IMR-90 (cell line): ENCODE results near the gene SEPTIN2. TPM values are rescaled to one million over a fixed set of nuclear protein-coding genes. Genes with fewer than 3 reads are reported as not detected.

Experiments used
- ATAC-seq: fragments of 200-7000 bp; cut with Tn5 transposase; 2 replicates; pipeline ENCODE4 v1.9.1; 2020; ENCODE audit warnings: low read depth, mild to moderate bottlenecking, moderate library complexity
- BruUV-seq: library from RNA; stranded (reverse); fragments of 400-500 nt; replicated peaks from 2 replicates; lab custom pipeline; 2021; lab: Mats Ljungman, UMichigan
- CTCF ChIA-PET: fragments of 300-600 bp; formaldehyde crosslinking; extraction: SDS; loops from one replicate; lab custom pipeline; 2021; ENCODE audit warnings: antibody characterized with exemption; lab: Yijun Ruan, JAX
- POLR2A ChIA-PET: fragments of 300-600 bp; sonication (Branson Sonifier 250); formaldehyde crosslinking; loops from one replicate; lab custom pipeline; 2022; ENCODE audit warnings: antibody characterized with exemption; ENCODE audit not compliant: unreplicated experiment; lab: Charles Lee
- DNase-seq: peaks from one replicate; pipeline ENCODE4 v3.0.0; 2013
- H2AFZ ChIP-seq: replicated peaks from 2 replicates; pipeline ENCODE3; 2013; ENCODE audit warnings: low read length, mild to moderate bottlenecking; ENCODE audit not compliant: poor library complexity
- H2AK5ac ChIP-seq: 2 replicates; pipeline ENCODE4 v1.6.1; 2013; ENCODE audit warnings: low read depth, low read length, inconsistent platforms
- H2AK9ac ChIP-seq: replicated peaks from 2 replicates; pipeline ENCODE3; 2013; ENCODE audit warnings: mild to moderate bottlenecking, low read depth, low read length, moderate library complexity; ENCODE audit not compliant: poor library complexity
- H2BK120ac ChIP-seq: 2 replicates; pipeline ENCODE4 v1.6.1; 2013; ENCODE audit warnings: low read depth, low read length, inconsistent platforms
- H2BK15ac ChIP-seq: 3 replicates; pipeline ENCODE4 v1.6.1; 2013; ENCODE audit warnings: low read depth, low read length, inconsistent platforms
- H2BK20ac ChIP-seq: 2 replicates; pipeline ENCODE4 v1.6.1; 2013; ENCODE audit warnings: low read depth, mild to moderate bottlenecking, inconsistent platforms, low read length, moderate library complexity
- H2BK5ac ChIP-seq: 2 replicates; pipeline ENCODE4 v1.6.1; 2013; ENCODE audit warnings: mild to moderate bottlenecking, low read depth, low read length, inconsistent platforms; ENCODE audit not compliant: poor library complexity, severe bottlenecking
- H3K14ac ChIP-seq: replicated peaks from 2 replicates; pipeline ENCODE4 v1.6.1; 2013; ENCODE audit warnings: low read depth, low read length, inconsistent platforms
- H3K18ac ChIP-seq: 2 replicates; pipeline ENCODE4 v1.6.1; 2013; ENCODE audit warnings: low read depth, low read length, control low read depth
- H3K23ac ChIP-seq: 2 replicates; pipeline ENCODE4 v1.6.1; 2013; ENCODE audit warnings: low read depth, low read length, inconsistent platforms
- H3K27ac ChIP-seq: 2 replicates; pipeline ENCODE4 v1.5.1; 2013; ENCODE audit warnings: mild to moderate bottlenecking, control low read depth, low read length; ENCODE audit not compliant: insufficient read depth
- H3K27me3 ChIP-seq: 2 replicates; pipeline ENCODE4 v1.6.1; 2013; ENCODE audit warnings: low read length; ENCODE audit not compliant: control insufficient read depth, insufficient read depth
- H3K36me3 ChIP-seq: 2 replicates; pipeline ENCODE4 v1.6.1; 2013; ENCODE audit warnings: low read length, mixed read lengths; ENCODE audit not compliant: control insufficient read depth, insufficient read depth
- H3K4ac ChIP-seq: 2 replicates; pipeline ENCODE4 v1.6.1; 2013; ENCODE audit warnings: low read depth, low read length, inconsistent platforms
- H3K4me1 ChIP-seq: 2 replicates; pipeline ENCODE4 v1.6.1; 2013; ENCODE audit warnings: low read length, mixed read lengths; ENCODE audit not compliant: control insufficient read depth, insufficient read depth
- H3K4me2 ChIP-seq: 2 replicates; pipeline ENCODE4 v1.6.1; 2013; ENCODE audit warnings: low read depth, mild to moderate bottlenecking, control low read depth, low read length, moderate library complexity
- H3K4me3 ChIP-seq: 2 replicates; pipeline ENCODE4 v1.5.1; 2013; ENCODE audit warnings: low read depth, mild to moderate bottlenecking, control low read depth, low read length, moderate library complexity; ENCODE audit not compliant: insufficient read depth
- H3K56ac ChIP-seq: 2 replicates; pipeline ENCODE4 v1.6.1; 2013; ENCODE audit warnings: low read length, inconsistent platforms; ENCODE audit not compliant: insufficient read depth; ENCODE audit errors: extremely low read depth
- H3K79me1 ChIP-seq, 2 experiments: 2 replicates each; pipeline ENCODE4 v1.6.1; 2013; ENCODE audit warnings: low read length in 2 of 2, inconsistent platforms in 1 of 2, low read depth in 1 of 2
- H3K9ac ChIP-seq: 2 replicates; pipeline ENCODE4 v1.6.1; 2013; ENCODE audit warnings: low read depth, low read length, control low read depth
- H3K9me1 ChIP-seq: 2 replicates; pipeline ENCODE4 v1.6.1; 2013; ENCODE audit warnings: low read length, inconsistent platforms; ENCODE audit not compliant: insufficient read depth
- H3K9me3 ChIP-seq: 2 replicates; pipeline ENCODE4 v1.6.1; 2013; ENCODE audit warnings: low read length; ENCODE audit not compliant: control insufficient read depth, insufficient read depth
- H4K20me1 ChIP-seq: 2 replicates; pipeline ENCODE4 v1.6.1; 2013; ENCODE audit warnings: low read length, inconsistent platforms; ENCODE audit not compliant: insufficient read depth
- H4K5ac ChIP-seq: 2 replicates; pipeline ENCODE4 v1.6.1; 2013; ENCODE audit warnings: mild to moderate bottlenecking, low read depth, low read length, control low read depth
- H4K8ac ChIP-seq, 2 experiments: 2 replicates each; pipeline ENCODE4 v1.6.1; 2013; ENCODE audit warnings: low read depth in 2 of 2, low read length in 2 of 2, control low read depth in 1 of 2, inconsistent platforms in 1 of 2
- H4K91ac ChIP-seq: 2 replicates; pipeline ENCODE4 v1.6.1; 2013; ENCODE audit warnings: low read depth, low read length, inconsistent platforms; ENCODE audit not compliant: insufficient read depth
- BHLHE40 ChIP-seq: fragments of 150-350 bp; IDR thresholded peaks from 2 replicates; pipeline ENCODE4 v1.6.1; 2016; ENCODE audit warnings: mild to moderate bottlenecking, low read depth, low read length
- CEBPB ChIP-seq: IDR thresholded peaks from 2 replicates; pipeline ENCODE4 v1.6.1; 2012; ENCODE audit warnings: low read depth, low read length, improper control_type of control experiment
- CHD1 ChIP-seq: IDR thresholded peaks from 2 replicates; pipeline ENCODE4 v1.6.1; 2012; ENCODE audit warnings: low read depth, low read length, improper control_type of control experiment
- CTCF ChIP-seq: conservative IDR thresholded peaks from 2 replicates; pipeline ENCODE4 v1.5.1; 2012; ENCODE audit warnings: mild to moderate bottlenecking, low read depth, low read length, improper control_type of control experiment
- ELK1 ChIP-seq: fragments of 150-350 bp; IDR thresholded peaks from 2 replicates; pipeline ENCODE4 v1.6.1; 2016; ENCODE audit warnings: low read depth, mild to moderate bottlenecking, low read length, moderate library complexity, borderline replicate concordance
- FOS ChIP-seq: fragments of 150-350 bp; IDR thresholded peaks from 2 replicates; pipeline ENCODE4 v1.6.1; 2016; ENCODE audit warnings: low read depth, low read length
- MAFK ChIP-seq: IDR thresholded peaks from 2 replicates; pipeline ENCODE4 v1.6.1; 2012; ENCODE audit warnings: low read depth, low read length, improper control_type of control experiment
- MAZ ChIP-seq: IDR thresholded peaks from 2 replicates; pipeline ENCODE4 v1.6.1; 2012; ENCODE audit warnings: low read depth, mild to moderate bottlenecking, low read length, improper control_type of control experiment, moderate library complexity, borderline replicate concordance
- MXI1 ChIP-seq: IDR thresholded peaks from 2 replicates; pipeline ENCODE4 v1.6.1; 2012; ENCODE audit warnings: low read depth, mild to moderate bottlenecking, low read length, moderate library complexity, borderline replicate concordance
- NFE2L2 ChIP-seq: fragments of 150-350 bp; IDR thresholded peaks from 2 replicates; pipeline ENCODE4 v1.6.1; 2016; ENCODE audit warnings: low read depth, mild to moderate bottlenecking, low read length
- POLR2A ChIP-seq: IDR thresholded peaks from 2 replicates; pipeline ENCODE4 v1.6.1; 2012; ENCODE audit warnings: mild to moderate bottlenecking, low read depth, low read length
- RAD21 ChIP-seq: IDR thresholded peaks from 2 replicates; pipeline ENCODE4 v1.6.1; 2012; ENCODE audit warnings: low read length, improper control_type of control experiment
- RCOR1 ChIP-seq: IDR thresholded peaks from 2 replicates; pipeline ENCODE4 v1.6.1; 2012; ENCODE audit warnings: mild to moderate bottlenecking, low read length, improper control_type of control experiment; ENCODE audit not compliant: insufficient replicate concordance
- RFX5 ChIP-seq: IDR thresholded peaks from 2 replicates; pipeline ENCODE4 v1.8.0; 2012; ENCODE audit warnings: low read depth, mild to moderate bottlenecking, low read length, moderate library complexity
- SMC3 ChIP-seq: fragments of 150-350 bp; IDR thresholded peaks from 2 replicates; pipeline ENCODE4 v1.6.1; 2016; ENCODE audit warnings: low read depth, mild to moderate bottlenecking, antibody characterized with exemption, low read length, moderate library complexity
- USF2 ChIP-seq: fragments of 150-350 bp; IDR thresholded peaks from 2 replicates; pipeline ENCODE4 v1.6.1; 2017; ENCODE audit warnings: mild to moderate bottlenecking, antibody characterized with exemption, low read length, low read depth
- WGBS, 2 experiments: methylation state at CpG; one replicate each; pipeline versions ENCODE4 v1.1.5 to v1.1.7; 2013; ENCODE audit warnings: missing lambda C conversion rate in 2 of 2; ENCODE audit not compliant: insufficient read length in 1 of 2; ENCODE audit errors: extremely low coverage in 2 of 2; 5-methylcytosine and 5-hydroxymethylcytosine counted together
- dilution Hi-C: fragments of 300-500 bp; cut with HindIII; formaldehyde crosslinking; loops from one replicate; pipeline ENCODE4 v1.14.3; 2018; ENCODE audit warnings: low sequenced_read_pairs; ENCODE audit not compliant: unreplicated experiment
- in situ Hi-C: fragments of 300-500 bp; cut with MboI; formaldehyde crosslinking; loops from 3 replicates; pipeline ENCODE4 v1.14.3; 2019; ENCODE audit warnings: low sequenced_read_pairs, inconsistent platforms, mixed read lengths
- intact Hi-C: fragments of 100-400 bp; cut with micrococcal nuclease; formaldehyde crosslinking; loops from 2 replicates; pipeline ENCODE4 v1.10.0; 2022
- polyA plus RNA-seq, 3 experiments: library from polyadenylated mRNA; depleted of rRNA; stranded (reverse); fragments of >200 nt; gene quantifications; 2 replicates each; pipeline ENCODE4 v1.2.3, GENCODE V29; 2012; ENCODE audit warnings: low replicate concordance in 1 of 3
- total RNA-seq: library from RNA; depleted of rRNA; stranded (reverse); fragments of >200 nt; gene quantifications from 2 replicates; pipeline ENCODE4 v1.2.3, GENCODE V29; 2012

SEPTIN2 gene
- total and polyA plus RNA-seq, 2 of the 4 experiments (the other 2 are of a cell fraction), result 420 to 504 TPM

GRCh38 chr2:241393524-241394196 is 77.9 kb downstream of the SEPTIN2 start:
- intact Hi-C loops (no loop called here), in situ Hi-C loops (no loop called here), dilution Hi-C loops (no loop called here)
- Histone ChIP-seq H4K91ac (no peak overlapping the region), H2BK15ac (no peak overlapping the region), H3K4me3 (no peak overlapping the region), H2BK5ac (no peak overlapping the region), H4K8ac (no peak overlapping the region), H2AFZ (no peak overlapping the region), H2BK120ac (no peak overlapping the region), H3K36me3 (0 out of 2 replicates have a peak, but pooled peaks cover 3% of the 10 kb centered on the region), H2AK9ac (no peak overlapping the region), H3K79me1 (peaks cover 22 to 37% of the 10 kb centered on the region in 2 experiments), H2AK5ac (no peak overlapping the region), H3K4me2 (no peak overlapping the region), H3K56ac (no peak overlapping the region), H3K4ac (no peak overlapping the region), H3K27ac (no peak overlapping the region), H3K4me1 (0 out of 2 replicates have a peak, but pooled peaks cover 2% of the 10 kb centered on the region), H3K23ac (no peak overlapping the region), H3K9me3 (no peaks in the 10 kb centered on the region), H2BK20ac (no peak overlapping the region), H4K5ac (no peak overlapping the region), H3K18ac (no peak overlapping the region), H3K9ac (no peak overlapping the region), H3K27me3 (no peaks in the 10 kb centered on the region), H3K14ac (no peak overlapping the region), H4K20me1 (peaks cover 6% of the 10 kb centered on the region; the same call in 1 of the 2 replicates), H3K9me1 (peaks cover 7% of the 10 kb centered on the region; the same call in 1 of the 2 replicates)
- ATAC-seq, result no peak
- ChIA-PET POLR2A (no interaction called here), CTCF (no interaction called here)
- TF ChIP-seq FOS, result no peak
- TF ChIP-seq POLR2A, result no peak
- TF ChIP-seq RCOR1, result no peak
- no peak for TF ChIP-seq RFX5
- no peak for TF ChIP-seq ELK1
- no peak for TF ChIP-seq USF2
- no peak for TF ChIP-seq BHLHE40
- TF ChIP-seq MAFK, result no peak
- TF ChIP-seq SMC3, result no peak
- TF ChIP-seq MAZ, result no peak
- no peak for TF ChIP-seq NFE2L2
- no peak for TF ChIP-seq CHD1
- TF ChIP-seq RAD21, result no peak
- no peak for TF ChIP-seq CTCF
- TF ChIP-seq CEBPB, result no peak
- no peak for TF ChIP-seq MXI1
- no TSS peak for BruUV-seq
- no peak for DNase-seq
- WGBS, 2 experiments, result no CpG with 5 or more reads among the region's 3 CpGs
